Measurements from ENCODE around the gene CASP8AP2. TPM values are rescaled to one million over a fixed set of nuclear protein-coding genes. Genes with fewer than 3 reads are reported as not detected.
A peak's percentile ranks its signal among the peaks of the same experiment; 100 is the strongest.
"Not testable (repeated sequence)": the region's sequence is repeated elsewhere in the genome, so short reads cannot be mapped to it uniquely, and the experiment has no call there.

Gene CASP8AP2
- polyA plus RNA-seq, 2 of the 4 experiments (the other 2 are of a cell fraction), result 8.2 to 13.6 TPM

DNA sequence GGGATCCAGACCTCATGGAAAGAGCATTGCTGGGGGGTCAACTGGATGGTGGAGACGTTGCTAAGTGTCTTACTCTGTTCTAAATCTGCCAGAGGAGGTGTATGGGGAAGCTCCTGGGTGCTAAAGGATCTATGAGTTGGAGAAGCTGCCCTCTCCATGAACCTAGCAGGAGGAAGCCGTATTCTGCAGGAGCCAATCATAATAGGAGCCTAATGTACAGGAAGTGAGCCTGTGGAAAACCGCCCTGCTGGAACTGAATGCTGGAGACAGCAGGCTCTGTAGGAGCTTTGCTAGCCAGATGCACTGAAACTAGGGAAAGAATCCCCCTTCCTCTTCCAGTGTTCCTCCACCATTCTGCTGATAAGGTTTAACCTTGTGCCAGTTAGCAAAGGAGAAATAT lies 10.9 kb downstream of the CASP8AP2 start (continued):
- TF ChIP-seq, protein P1, sequence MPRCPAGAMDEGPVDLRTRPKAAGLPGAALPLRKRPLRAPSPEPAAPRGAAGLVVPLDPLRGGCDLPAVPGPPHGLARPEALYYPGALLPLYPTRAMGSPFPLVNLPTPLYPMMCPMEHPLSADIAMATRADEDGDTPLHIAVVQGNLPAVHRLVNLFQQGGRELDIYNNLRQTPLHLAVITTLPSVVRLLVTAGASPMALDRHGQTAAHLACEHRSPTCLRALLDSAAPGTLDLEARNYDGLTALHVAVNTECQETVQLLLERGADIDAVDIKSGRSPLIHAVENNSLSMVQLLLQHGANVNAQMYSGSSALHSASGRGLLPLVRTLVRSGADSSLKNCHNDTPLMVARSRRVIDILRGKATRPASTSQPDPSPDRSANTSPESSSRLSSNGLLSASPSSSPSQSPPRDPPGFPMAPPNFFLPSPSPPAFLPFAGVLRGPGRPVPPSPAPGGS (IDR thresholded peaks at IDR 0.05), result no peak
- TF ChIP-seq CTCF (IDR thresholded peaks at IDR 0.05), result no peak

GRCh38 chr6:89842228-89842627 lies 12.5 kb downstream of the CASP8AP2 start:
- Histone ChIP-seq H3K27ac (no peak overlapping the region), H3K4me3 (no peak overlapping the region), H3K4me1 (peaks cover 15% of the 10 kb centered on the region), H3K9me3 (no peaks in the 10 kb centered on the region), H3K4me2 (no peak overlapping the region)
- DNase-seq (ENCODE audit: low read depth in 1 of 2, low spot score in 1 of 2) (no peak), ATAC-seq (no peak), FAIRE-seq (no peak)
- 74% methylated on average over 2 of the region's 2 CpGs for WGBS (ENCODE audit: missing lambda C conversion rate)
- POLR2A ChIA-PET, result no interaction called here
- TF ChIP-seq ZSCAN20 (CRISPR knock-in tag; IDR thresholded peaks at IDR 0.05) (no peak), ESRRA (IDR thresholded peaks at IDR 0.05; ENCODE audit: borderline replicate concordance, low read length) (no peak)
- CTCF ChIA-PET, result no interaction called here

DNA sequence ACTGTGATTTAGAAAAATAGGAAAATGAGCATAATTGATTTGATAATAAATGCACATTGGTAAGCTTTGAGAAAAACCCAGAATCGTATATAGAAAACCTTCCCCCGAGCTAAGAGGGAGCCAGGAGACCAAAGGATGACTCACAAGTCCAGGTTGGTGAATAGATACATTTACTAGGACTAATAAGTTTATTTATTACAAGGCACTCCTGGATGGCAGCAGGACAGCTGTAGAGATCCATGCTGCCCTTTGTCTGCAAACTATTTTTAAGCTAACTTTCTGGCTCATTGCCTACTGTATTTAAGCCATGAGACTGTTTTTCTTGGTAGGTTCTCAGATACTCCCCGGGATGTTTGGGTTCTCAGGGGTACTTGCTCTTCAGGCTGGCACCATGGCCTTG lies 13.4 kb downstream of the CASP8AP2 start:
- H3K27ac ChIP-seq, result no peak overlapping the region
- CTCF ChIA-PET, result interaction anchor here (0.6 kb wide), 1 partner anchor 25 kb away, joined by 3 read pairs; no protein-coding TSS in a partner anchor
- TF ChIP-seq NPAS2 (CRISPR knock-in tag; IDR thresholded peaks at IDR 0.05; ENCODE audit: borderline replicate concordance) (no peak), CHD2 (IDR thresholded peaks at IDR 0.05; ENCODE audit: low read length, partially characterized antibody) (no peak), HOXB13 (CRISPR knock-in tag; IDR thresholded peaks at IDR 0.05; ENCODE audit: low read depth) (no peak), JUN (IDR thresholded peaks at IDR 0.05) (no peak), HOXB5 (CRISPR knock-in tag; IDR thresholded peaks at IDR 0.05) (no peak), PBX3 (IDR thresholded peaks at IDR 0.05) (no peak), ZC3H11A (IDR thresholded peaks at IDR 0.05) (no peak), GATA3 (IDR thresholded peaks at IDR 0.05; ENCODE audit: borderline replicate concordance) (no peak), BHLHE40 (IDR thresholded peaks at IDR 0.05; ENCODE audit: low read depth, low read length) (no peak), POLR2A (IDR thresholded peaks at IDR 0.05; ENCODE audit: low read length) (no peak), CBX2 (IDR thresholded peaks at IDR 0.05; ENCODE audit: borderline replicate concordance, low read depth) (no peak), POLR2AphosphoS2 (conservative IDR thresholded peaks at IDR 0.05; ENCODE audit: low read length) (no peak), EHMT2 (IDR thresholded peaks at IDR 0.05; ENCODE audit: low read depth) (no peak), ELK1 (IDR thresholded peaks at IDR 0.05; ENCODE audit: low read depth, low read length) (no peak), FOXS1 (CRISPR knock-in tag; IDR thresholded peaks at IDR 0.05) (no peak), ZSCAN20 (CRISPR knock-in tag; IDR thresholded peaks at IDR 0.05) (no peak)
- TF ChIP-seq, protein P2, sequence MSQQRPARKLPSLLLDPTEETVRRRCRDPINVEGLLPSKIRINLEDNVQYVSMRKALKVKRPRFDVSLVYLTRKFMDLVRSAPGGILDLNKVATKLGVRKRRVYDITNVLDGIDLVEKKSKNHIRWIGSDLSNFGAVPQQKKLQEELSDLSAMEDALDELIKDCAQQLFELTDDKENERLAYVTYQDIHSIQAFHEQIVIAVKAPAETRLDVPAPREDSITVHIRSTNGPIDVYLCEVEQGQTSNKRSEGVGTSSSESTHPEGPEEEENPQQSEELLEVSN (IDR thresholded peaks at IDR 0.05; ENCODE audit: borderline replicate concordance, low read depth), result no peak
- TF ChIP-seq, protein P3, sequence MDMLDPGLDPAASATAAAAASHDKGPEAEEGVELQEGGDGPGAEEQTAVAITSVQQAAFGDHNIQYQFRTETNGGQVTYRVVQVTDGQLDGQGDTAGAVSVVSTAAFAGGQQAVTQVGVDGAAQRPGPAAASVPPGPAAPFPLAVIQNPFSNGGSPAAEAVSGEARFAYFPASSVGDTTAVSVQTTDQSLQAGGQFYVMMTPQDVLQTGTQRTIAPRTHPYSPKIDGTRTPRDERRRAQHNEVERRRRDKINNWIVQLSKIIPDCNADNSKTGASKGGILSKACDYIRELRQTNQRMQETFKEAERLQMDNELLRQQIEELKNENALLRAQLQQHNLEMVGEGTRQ (IDR thresholded peaks at IDR 0.05), result no peak
- peak overlapping the region; percentile 26; the same call in 2 of the 3 replicates for H3K4me2 ChIP-seq
- peak in 1 of 2 experiments; percentile 48; a peak in 2 of 6 replicates for ATAC-seq
- H3K4me3 ChIP-seq, result no peak overlapping the region
- H3K4me1 ChIP-seq, result peaks cover 15% of the 10 kb centered on the region
- 41% methylated on average over 3 of the region's 3 CpGs for WGBS (ENCODE audit: missing lambda C conversion rate)
- no peak for FAIRE-seq
- POLR2A ChIA-PET, result interaction anchor here (0.7 kb wide), 1 partner anchor 14 kb away, joined by 3 read pairs; no protein-coding TSS in a partner anchor
- no peaks in the 10 kb centered on the region for H3K9me3 ChIP-seq
- DNase-seq (ENCODE audit: low read depth in 1 of 2, low spot score in 1 of 2), result no peak

GRCh38 chr6:89847513-89847912 lies 17.8 kb downstream of the CASP8AP2 start:
- H3K4me2 ChIP-seq; CTCF ChIA-PET; H3K4me1 ChIP-seq; H3K27ac ChIP-seq; FAIRE-seq; POLR2A ChIA-PET; DNase-seq (ENCODE audit: low read depth in 1 of 2, low spot score in 1 of 2); H3K9me3 ChIP-seq; H3K4me3 ChIP-seq; ATAC-seq: not testable (repeated sequence)
- WGBS (ENCODE audit: missing lambda C conversion rate), result 96% methylated on average over 5 of the region's 5 CpGs
